Hematopoietic multipotent progenitor cell treated with erythropoietin and hydrocortisone succinate and interleukin-3 and kit ligand, for 6 days (in vitro differentiated cells): ENCODE results near the gene COPS9.

Source experiments
- DNase-seq: peaks from one replicate; pipeline ENCODE4 v3.0.0-alpha.2; 2015

Gene COPS9

GRCh38 chr2:240165661-240166060 is 29.6 kb upstream of the COPS9 start:
- no peak for DNase-seq

- DNase-seq, result no peak
These were observed 28.9 kb upstream of the COPS9 start for GRCh38 chr2:240165034-240165433.

- DNase-seq, result no peak
These were observed 28.5 kb upstream of the COPS9 start for GRCh38 chr2:240164586-240164985.

GRCh38 chr2:240163844-240164574 is 27.9 kb upstream of the COPS9 start:
- DNase-seq, result no peak

GRCh38 chr2:240162939-240163714 is 27.0 kb upstream of the COPS9 start:
- DNase-seq, result no peak

- DNase-seq, result no peak
These were observed 26.4 kb upstream of the COPS9 start for GRCh38 chr2:240162531-240162930.

- DNase-seq, result no peak
These were observed 25.9 kb upstream of the COPS9 start for GRCh38 chr2:240162032-240162431.

GRCh38 chr2:240161087-240161750 is 25.1 kb upstream of the COPS9 start:
- no peak for DNase-seq

- DNase-seq, result no peak
These were observed 24.4 kb upstream of the COPS9 start for GRCh38 chr2:240160291-240161086.

GRCh38 chr2:240159251-240159839 is 23.2 kb upstream of the COPS9 start:
- DNase-seq, result no peak

GRCh38 chr2:240157147-240157470 is 21.0 kb upstream of the COPS9 start:
- no peak for DNase-seq

GRCh38 chr2:240156435-240157146 is 20.5 kb upstream of the COPS9 start:
- no peak for DNase-seq

- no peak for DNase-seq
These were observed 19.8 kb upstream of the COPS9 start for GRCh38 chr2:240155745-240156390.

GRCh38 chr2:240155048-240155744 is 19.1 kb upstream of the COPS9 start:
- no peak for DNase-seq

GRCh38 chr2:240154606-240155005 is 18.5 kb upstream of the COPS9 start:
- no peak for DNase-seq

- no peak for DNase-seq
These were observed 17.3 kb upstream of the COPS9 start for GRCh38 chr2:240153418-240153817.

GRCh38 chr2:240151477-240152031 is 15.4 kb upstream of the COPS9 start:
- no peak for DNase-seq

GRCh38 chr2:240149943-240150784 is 14.1 kb upstream of the COPS9 start:
- peak; percentile 54 for DNase-seq

- no peak for DNase-seq
These were observed 11.9 kb upstream of the COPS9 start for GRCh38 chr2:240147911-240148587.
